GM21423 (cell line): ENCODE data around the gene CTBP2.
"Not testable (repeated sequence)": the region's sequence is repeated elsewhere in the genome, so short reads cannot be mapped to it uniquely, and the experiment has no call there.

Experiments
- ATAC-seq: cut with Tn5 transposase; IDR thresholded peaks from one replicate; pipeline ENCODE4 v1.9.1; 2021; ENCODE audit warnings: mild to moderate bottlenecking, moderate library complexity; ENCODE audit not compliant: unreplicated experiment

Gene CTBP2

GRCh38 chr10:125089469-125089868, 70.9 kb downstream of the CTBP2 start:
- no peak for ATAC-seq

GRCh38 chr10:125087897-125088215, 72.5 kb downstream of the CTBP2 start:
- no peak for ATAC-seq

- ATAC-seq = no peak
Measured at GRCh38 chr10:125087191-125087896, 73.0 kb downstream of the CTBP2 start.

GRCh38 chr10:125086691-125087090, 73.7 kb downstream of the CTBP2 start:
- ATAC-seq = no peak

- ATAC-seq = no peak
Measured at GRCh38 chr10:125085258-125086054, 74.9 kb downstream of the CTBP2 start.

GRCh38 chr10:125084614-125085257, 75.6 kb downstream of the CTBP2 start:
- no peak for ATAC-seq

GRCh38 chr10:125084191-125084613, 76.2 kb downstream of the CTBP2 start:
- no peak for ATAC-seq

GRCh38 chr10:125083576-125083920, 76.8 kb downstream of the CTBP2 start:
- no peak for ATAC-seq

GRCh38 chr10:125082881-125083575, 77.3 kb downstream of the CTBP2 start:
- ATAC-seq = no peak

GRCh38 chr10:125082471-125082870, 77.9 kb downstream of the CTBP2 start:
- ATAC-seq = not testable (repeated sequence)

GRCh38 chr10:125081931-125082330, 78.4 kb downstream of the CTBP2 start:
- no peak for ATAC-seq

- no peak for ATAC-seq
Measured at GRCh38 chr10:125080984-125081383, 79.4 kb downstream of the CTBP2 start.

- no peak for ATAC-seq
Measured at GRCh38 chr10:125080296-125080695, 80.1 kb downstream of the CTBP2 start.

GRCh38 chr10:125079091-125079600, 81.2 kb downstream of the CTBP2 start:
- ATAC-seq = no peak

GRCh38 chr10:125076891-125077541, 83.3 kb downstream of the CTBP2 start:
- no peak for ATAC-seq

GRCh38 chr10:125076121-125076825, 84.1 kb downstream of the CTBP2 start:
- ATAC-seq = no peak

- ATAC-seq = no peak
Measured at GRCh38 chr10:125073996-125074395, 86.4 kb downstream of the CTBP2 start.

- ATAC-seq = no peak
Measured at GRCh38 chr10:125072794-125073193, 87.6 kb downstream of the CTBP2 start.

- no peak for ATAC-seq
Measured at GRCh38 chr10:125071008-125071407, 89.4 kb downstream of the CTBP2 start.

GRCh38 chr10:125068406-125068805, 92.0 kb downstream of the CTBP2 start:
- ATAC-seq = no peak
